Measurements from ENCODE around the gene ADAMTSL5.

DNA sequence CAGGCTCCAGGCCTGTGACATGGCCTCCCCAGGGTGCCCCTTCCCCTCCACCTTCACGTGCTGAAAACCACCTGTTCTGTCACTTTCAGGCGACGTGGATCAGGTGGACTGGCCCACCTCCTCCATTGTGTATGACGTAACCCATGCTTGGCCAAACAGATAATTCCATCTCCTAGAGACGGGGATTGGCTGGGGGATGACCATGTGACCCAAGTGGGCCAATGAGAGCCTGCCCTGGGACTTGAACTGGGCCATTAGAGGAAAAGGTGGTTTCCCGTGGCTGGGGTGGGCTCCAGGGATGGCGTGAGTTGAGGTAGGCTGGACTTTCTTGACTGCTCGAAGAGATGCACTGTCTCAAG lies 3.6 kb upstream of the ADAMTSL5 start:
- TF ChIP-seq, protein P1, sequence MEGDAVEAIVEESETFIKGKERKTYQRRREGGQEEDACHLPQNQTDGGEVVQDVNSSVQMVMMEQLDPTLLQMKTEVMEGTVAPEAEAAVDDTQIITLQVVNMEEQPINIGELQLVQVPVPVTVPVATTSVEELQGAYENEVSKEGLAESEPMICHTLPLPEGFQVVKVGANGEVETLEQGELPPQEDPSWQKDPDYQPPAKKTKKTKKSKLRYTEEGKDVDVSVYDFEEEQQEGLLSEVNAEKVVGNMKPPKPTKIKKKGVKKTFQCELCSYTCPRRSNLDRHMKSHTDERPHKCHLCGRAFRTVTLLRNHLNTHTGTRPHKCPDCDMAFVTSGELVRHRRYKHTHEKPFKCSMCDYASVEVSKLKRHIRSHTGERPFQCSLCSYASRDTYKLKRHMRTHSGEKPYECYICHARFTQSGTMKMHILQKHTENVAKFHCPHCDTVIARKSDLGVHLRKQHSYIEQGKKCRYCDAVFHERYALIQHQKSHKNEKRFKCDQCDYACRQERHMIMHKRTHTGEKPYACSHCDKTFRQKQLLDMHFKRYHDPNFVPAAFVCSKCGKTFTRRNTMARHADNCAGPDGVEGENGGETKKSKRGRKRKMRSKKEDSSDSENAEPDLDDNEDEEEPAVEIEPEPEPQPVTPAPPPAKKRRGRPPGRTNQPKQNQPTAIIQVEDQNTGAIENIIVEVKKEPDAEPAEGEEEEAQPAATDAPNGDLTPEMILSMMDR (IDR thresholded peaks at IDR 0.05) = no peak
- TF ChIP-seq SIN3A (IDR thresholded peaks at IDR 0.05; ENCODE audit: borderline replicate concordance, insufficient read depth, low read depth, low read length) = no peak

Measured in Panc1 (cell line).